Prostate gland (tissue), 2 donors: ENCODE data around the gene TMPRSS2.

ENCODE experiments used
- CTCF ChIP-seq, 4 experiments: fragments of 200-600 bp in 2 of 4; fragments of 450-650 bp in 2 of 4; sonication (generic) in 2 of 4; IDR thresholded peaks; 1 replicate in 3 of 4; 2 replicates in 1 of 4; pipeline ENCODE4 v1.5.1; 2016 to 2019; ENCODE audit warnings: antibody characterized with exemption in 4 of 4, mild to moderate bottlenecking in 2 of 4, moderate library complexity in 2 of 4
- POLR2A ChIP-seq: fragments of 450-650 bp; IDR thresholded peaks from one replicate; pipeline ENCODE4 v1.6.1; 2016; ENCODE audit warnings: antibody characterized with exemption, mild to moderate bottlenecking
- POLR2AphosphoS5 ChIP-seq: sonication (generic); formaldehyde crosslinking; IDR thresholded peaks from one replicate; pipeline ENCODE4 v1.6.1; 2017; ENCODE audit warnings: antibody characterized with exemption

GRCh38 chr21:41480086-41480690, 27.8 kb downstream of the TMPRSS2 start:
- TF ChIP-seq CTCF (IDR thresholded peaks at IDR 0.05) (peak in 1 of 4 experiments; percentile 4), POLR2AphosphoS5 (no peak), POLR2A (no peak)
